ENCODE data around the gene TBX18.

DNA sequence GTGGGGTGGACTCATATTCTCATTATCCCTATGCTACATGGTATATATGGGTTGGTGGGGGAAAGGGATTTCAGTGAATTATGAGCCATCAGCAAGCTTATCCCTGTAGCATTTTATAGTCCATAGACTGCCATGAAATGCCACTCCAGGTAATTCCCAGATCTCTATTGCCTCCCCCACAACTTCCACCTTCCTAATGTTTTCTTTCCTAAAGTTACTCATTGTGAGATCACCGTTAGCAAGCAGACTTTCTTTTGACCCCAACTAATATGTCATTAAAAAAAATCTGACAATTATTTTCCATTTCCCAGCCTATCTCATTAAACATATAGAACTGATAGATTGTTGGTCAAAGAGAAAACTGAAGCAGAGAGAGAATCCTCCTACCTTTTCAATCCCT lies 40.7 kb upstream of the TBX18 start:
- TF ChIP-seq, protein P1, sequence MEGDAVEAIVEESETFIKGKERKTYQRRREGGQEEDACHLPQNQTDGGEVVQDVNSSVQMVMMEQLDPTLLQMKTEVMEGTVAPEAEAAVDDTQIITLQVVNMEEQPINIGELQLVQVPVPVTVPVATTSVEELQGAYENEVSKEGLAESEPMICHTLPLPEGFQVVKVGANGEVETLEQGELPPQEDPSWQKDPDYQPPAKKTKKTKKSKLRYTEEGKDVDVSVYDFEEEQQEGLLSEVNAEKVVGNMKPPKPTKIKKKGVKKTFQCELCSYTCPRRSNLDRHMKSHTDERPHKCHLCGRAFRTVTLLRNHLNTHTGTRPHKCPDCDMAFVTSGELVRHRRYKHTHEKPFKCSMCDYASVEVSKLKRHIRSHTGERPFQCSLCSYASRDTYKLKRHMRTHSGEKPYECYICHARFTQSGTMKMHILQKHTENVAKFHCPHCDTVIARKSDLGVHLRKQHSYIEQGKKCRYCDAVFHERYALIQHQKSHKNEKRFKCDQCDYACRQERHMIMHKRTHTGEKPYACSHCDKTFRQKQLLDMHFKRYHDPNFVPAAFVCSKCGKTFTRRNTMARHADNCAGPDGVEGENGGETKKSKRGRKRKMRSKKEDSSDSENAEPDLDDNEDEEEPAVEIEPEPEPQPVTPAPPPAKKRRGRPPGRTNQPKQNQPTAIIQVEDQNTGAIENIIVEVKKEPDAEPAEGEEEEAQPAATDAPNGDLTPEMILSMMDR (IDR thresholded peaks at IDR 0.05) = no peak
- TF ChIP-seq, protein P2, sequence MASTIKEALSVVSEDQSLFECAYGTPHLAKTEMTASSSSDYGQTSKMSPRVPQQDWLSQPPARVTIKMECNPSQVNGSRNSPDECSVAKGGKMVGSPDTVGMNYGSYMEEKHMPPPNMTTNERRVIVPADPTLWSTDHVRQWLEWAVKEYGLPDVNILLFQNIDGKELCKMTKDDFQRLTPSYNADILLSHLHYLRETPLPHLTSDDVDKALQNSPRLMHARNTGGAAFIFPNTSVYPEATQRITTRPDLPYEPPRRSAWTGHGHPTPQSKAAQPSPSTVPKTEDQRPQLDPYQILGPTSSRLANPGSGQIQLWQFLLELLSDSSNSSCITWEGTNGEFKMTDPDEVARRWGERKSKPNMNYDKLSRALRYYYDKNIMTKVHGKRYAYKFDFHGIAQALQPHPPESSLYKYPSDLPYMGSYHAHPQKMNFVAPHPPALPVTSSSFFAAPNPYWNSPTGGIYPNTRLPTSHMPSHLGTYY (CRISPR knock-in tag; IDR thresholded peaks at IDR 0.05) = no peak
- TF ChIP-seq ATF1 (CRISPR knock-in tag; IDR thresholded peaks at IDR 0.05) (no peak), SMAD4 (CRISPR knock-in tag; IDR thresholded peaks at IDR 0.05) (no peak), ZNF121 (CRISPR knock-in tag; IDR thresholded peaks at IDR 0.05) (no peak), SP1 (CRISPR knock-in tag; conservative IDR thresholded peaks at IDR 0.05) (no peak), GABPB1 (CRISPR knock-in tag; IDR thresholded peaks at IDR 0.05) (no peak), RELA (CRISPR knock-in tag; IDR thresholded peaks at IDR 0.05; ENCODE audit: borderline replicate concordance) (no peak)
- TF ChIP-seq, protein P3, sequence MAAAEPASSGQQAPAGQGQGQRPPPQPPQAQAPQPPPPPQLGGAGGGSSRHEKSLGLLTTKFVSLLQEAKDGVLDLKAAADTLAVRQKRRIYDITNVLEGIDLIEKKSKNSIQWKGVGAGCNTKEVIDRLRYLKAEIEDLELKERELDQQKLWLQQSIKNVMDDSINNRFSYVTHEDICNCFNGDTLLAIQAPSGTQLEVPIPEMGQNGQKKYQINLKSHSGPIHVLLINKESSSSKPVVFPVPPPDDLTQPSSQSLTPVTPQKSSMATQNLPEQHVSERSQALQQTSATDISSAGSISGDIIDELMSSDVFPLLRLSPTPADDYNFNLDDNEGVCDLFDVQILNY (CRISPR knock-in tag; IDR thresholded peaks at IDR 0.05) = no peak
- TF ChIP-seq, protein P4, sequence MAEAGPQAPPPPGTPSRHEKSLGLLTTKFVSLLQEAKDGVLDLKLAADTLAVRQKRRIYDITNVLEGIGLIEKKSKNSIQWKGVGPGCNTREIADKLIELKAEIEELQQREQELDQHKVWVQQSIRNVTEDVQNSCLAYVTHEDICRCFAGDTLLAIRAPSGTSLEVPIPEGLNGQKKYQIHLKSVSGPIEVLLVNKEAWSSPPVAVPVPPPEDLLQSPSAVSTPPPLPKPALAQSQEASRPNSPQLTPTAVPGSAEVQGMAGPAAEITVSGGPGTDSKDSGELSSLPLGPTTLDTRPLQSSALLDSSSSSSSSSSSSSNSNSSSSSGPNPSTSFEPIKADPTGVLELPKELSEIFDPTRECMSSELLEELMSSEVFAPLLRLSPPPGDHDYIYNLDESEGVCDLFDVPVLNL (CRISPR knock-in tag; IDR thresholded peaks at IDR 0.05; ENCODE audit: borderline replicate concordance, low read depth) = no peak
- TF ChIP-seq, protein P5, sequence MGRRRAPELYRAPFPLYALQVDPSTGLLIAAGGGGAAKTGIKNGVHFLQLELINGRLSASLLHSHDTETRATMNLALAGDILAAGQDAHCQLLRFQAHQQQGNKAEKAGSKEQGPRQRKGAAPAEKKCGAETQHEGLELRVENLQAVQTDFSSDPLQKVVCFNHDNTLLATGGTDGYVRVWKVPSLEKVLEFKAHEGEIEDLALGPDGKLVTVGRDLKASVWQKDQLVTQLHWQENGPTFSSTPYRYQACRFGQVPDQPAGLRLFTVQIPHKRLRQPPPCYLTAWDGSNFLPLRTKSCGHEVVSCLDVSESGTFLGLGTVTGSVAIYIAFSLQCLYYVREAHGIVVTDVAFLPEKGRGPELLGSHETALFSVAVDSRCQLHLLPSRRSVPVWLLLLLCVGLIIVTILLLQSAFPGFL (CRISPR knock-in tag; IDR thresholded peaks at IDR 0.05; ENCODE audit: borderline replicate concordance) = no peak

Measured in WTC11 (cell line).